Muscle of leg (tissue), 11 donors: ENCODE measurements around the gene POLR2I. TPM values are rescaled to one million over a fixed set of nuclear protein-coding genes. Genes with fewer than 3 reads are reported as not detected.

Experiments used
- DNase-seq: peaks from one replicate; pipeline ENCODE4 v3.0.0; 2013
- H3K27ac ChIP-seq: one replicate; pipeline ENCODE4 v1.5.1; 2013; ENCODE audit warnings: mild to moderate bottlenecking, low read length, control low read depth
- H3K27me3 ChIP-seq: one replicate; pipeline ENCODE4 v1.6.1; 2013; ENCODE audit warnings: low read length; ENCODE audit not compliant: control insufficient read depth, insufficient read depth
- H3K36me3 ChIP-seq: one replicate; pipeline ENCODE4 v1.6.1; 2013; ENCODE audit warnings: low read length; ENCODE audit not compliant: control insufficient read depth, insufficient read depth
- H3K4me1 ChIP-seq: one replicate; pipeline ENCODE4 v1.6.1; 2013; ENCODE audit warnings: low read length; ENCODE audit not compliant: control insufficient read depth, insufficient read depth
- H3K4me3 ChIP-seq: one replicate; pipeline ENCODE4 v1.5.1; 2013; ENCODE audit warnings: low read length, control low read depth
- H3K9me3 ChIP-seq: replicated peaks from 2 replicates; pipeline ENCODE4 v1.6.1; 2013; ENCODE audit warnings: low read depth, low read length; ENCODE audit not compliant: control insufficient read depth
- WGBS: methylation state at CpG from one replicate; pipeline ENCODE4 v1.1.5; 2013; ENCODE audit warnings: missing lambda C conversion rate; ENCODE audit not compliant: insufficient coverage; 5-methylcytosine and 5-hydroxymethylcytosine counted together
- polyA plus RNA-seq, 8 donors: library from polyadenylated mRNA; unstranded; fragments of 120-200 nt; gene quantifications; one replicate each; pipeline versions ENCODE4 v1.2.1 to v1.2.3, GENCODE V29; 2013; ENCODE audit warnings: inconsistent platforms in 1 of 8, low replicate concordance in 1 of 8; ENCODE audit not compliant: insufficient read length in 8 of 8, insufficient read depth in 1 of 8
- total RNA-seq: library from RNA; stranded (reverse); fragments of 120-200 nt; gene quantifications from one replicate; pipeline ENCODE4 v1.2.4, GENCODE V29; 2013

POLR2I gene
- total and polyA plus RNA-seq, 9 donors = 37.1 to 70.2 (median 46.9) TPM

- Histone ChIP-seq H3K4me3 (peak overlapping the region; percentile 89), H3K36me3 (peaks cover 50% of the 10 kb centered on the region), H3K4me1 (peaks cover 27% of the 10 kb centered on the region), H3K9me3 (no peaks in the 10 kb centered on the region), H3K27me3 (no peaks in the 10 kb centered on the region), H3K27ac (peak overlapping the region; percentile 100)
- WGBS = 68% methylated on average over 4 of the region's 5 CpGs
- DNase-seq = no peak
Measured at GRCh38 chr19:36150586-36150985, 35.9 kb upstream of the POLR2I start.

DNA sequence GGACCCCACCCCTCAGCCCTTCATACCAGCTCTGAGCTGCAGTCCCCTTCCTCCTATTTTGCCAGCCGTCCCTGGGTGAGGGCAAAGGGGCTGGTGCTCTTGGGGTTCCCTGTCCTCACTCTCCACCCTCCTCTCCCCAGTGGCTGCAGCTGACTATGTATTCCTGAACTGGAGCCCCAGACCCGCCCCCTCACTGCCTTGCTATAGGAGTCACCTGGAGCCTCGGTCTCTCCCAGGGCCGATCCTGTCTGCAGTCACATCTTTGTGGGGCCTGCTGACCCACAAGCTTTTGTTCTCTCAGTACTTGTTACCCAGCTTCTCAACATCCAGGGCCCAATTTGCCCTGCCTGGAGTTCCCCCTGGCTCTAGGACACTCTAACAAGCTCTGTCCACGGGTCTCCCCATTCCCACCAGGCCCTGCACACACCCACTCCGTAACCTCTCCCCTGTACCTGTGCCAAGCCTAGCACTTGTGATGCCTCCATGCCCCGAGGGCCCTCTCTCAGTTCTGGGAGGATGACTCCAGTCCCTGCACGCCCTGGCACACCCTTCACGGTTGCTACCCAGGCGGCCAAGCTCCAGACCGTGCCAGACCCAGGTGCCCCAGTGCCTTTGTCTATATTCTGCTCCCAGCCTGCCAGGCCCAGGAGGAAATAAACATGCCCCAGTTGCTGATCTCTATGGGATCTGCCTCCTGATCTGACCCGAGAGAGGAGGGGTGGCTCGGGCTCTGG lies 35.2 kb upstream of the POLR2I start:
- no peak overlapping the region for H3K27ac ChIP-seq
- no peak overlapping the region for H3K4me3 ChIP-seq
- no peak for DNase-seq
- 67% methylated on average over 13 of the region's 13 CpGs for WGBS
- peaks cover 56% of the 10 kb centered on the region for H3K36me3 ChIP-seq
- no peaks in the 10 kb centered on the region for H3K27me3 ChIP-seq
- peaks cover 27% of the 10 kb centered on the region for H3K4me1 ChIP-seq
- H3K9me3 ChIP-seq = no peaks in the 10 kb centered on the region

GRCh38 chr19:36144624-36145023 lies 29.9 kb upstream of the POLR2I start:
- WGBS = 100% methylated on average over 1 of the region's 6 CpGs
- no peak overlapping the region for H3K4me3 ChIP-seq
- no peak for DNase-seq
- peaks cover 9% of the 10 kb centered on the region for H3K4me1 ChIP-seq
- H3K36me3 ChIP-seq = peaks cover 69% of the 10 kb centered on the region
- no peaks in the 10 kb centered on the region for H3K27me3 ChIP-seq
- H3K27ac ChIP-seq = no peak overlapping the region
- no peaks in the 10 kb centered on the region for H3K9me3 ChIP-seq

- Histone ChIP-seq H3K36me3 (peaks cover 51% of the 10 kb centered on the region), H3K27ac (no peak overlapping the region), H3K9me3 (no peaks in the 10 kb centered on the region), H3K4me1 (peaks cover 13% of the 10 kb centered on the region), H3K4me3 (no peak overlapping the region), H3K27me3 (no peaks in the 10 kb centered on the region)
- 87% methylated on average over 9 of the region's 9 CpGs for WGBS
- DNase-seq = no peak
Measured at GRCh38 chr19:36142496-36142895, 27.8 kb upstream of the POLR2I start.

DNA sequence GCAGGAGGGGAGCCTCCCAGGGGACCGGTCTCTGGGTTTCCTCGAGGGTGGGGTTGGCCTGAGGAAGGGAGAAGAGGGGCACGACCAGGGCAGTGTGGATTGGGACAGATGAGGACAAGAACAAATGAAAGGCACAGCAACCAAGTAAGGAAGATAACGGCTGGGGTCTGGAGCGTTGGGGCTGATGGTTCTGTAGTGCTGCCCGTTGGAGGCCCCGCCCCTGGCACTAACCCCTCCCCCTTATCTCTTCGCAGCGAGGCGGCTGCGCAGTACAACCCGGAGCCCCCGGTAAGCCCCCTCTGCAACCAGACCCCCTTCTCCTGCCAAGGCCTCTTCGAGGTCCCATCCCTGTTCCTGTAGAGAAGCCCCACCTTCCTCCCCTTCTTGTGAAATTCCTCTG lies 27.4 kb upstream of the POLR2I start:
- 81% methylated on average over 5 of the region's 14 CpGs for WGBS
- Histone ChIP-seq H3K9me3 (no peaks in the 10 kb centered on the region), H3K36me3 (peaks cover 48% of the 10 kb centered on the region)

DNA sequence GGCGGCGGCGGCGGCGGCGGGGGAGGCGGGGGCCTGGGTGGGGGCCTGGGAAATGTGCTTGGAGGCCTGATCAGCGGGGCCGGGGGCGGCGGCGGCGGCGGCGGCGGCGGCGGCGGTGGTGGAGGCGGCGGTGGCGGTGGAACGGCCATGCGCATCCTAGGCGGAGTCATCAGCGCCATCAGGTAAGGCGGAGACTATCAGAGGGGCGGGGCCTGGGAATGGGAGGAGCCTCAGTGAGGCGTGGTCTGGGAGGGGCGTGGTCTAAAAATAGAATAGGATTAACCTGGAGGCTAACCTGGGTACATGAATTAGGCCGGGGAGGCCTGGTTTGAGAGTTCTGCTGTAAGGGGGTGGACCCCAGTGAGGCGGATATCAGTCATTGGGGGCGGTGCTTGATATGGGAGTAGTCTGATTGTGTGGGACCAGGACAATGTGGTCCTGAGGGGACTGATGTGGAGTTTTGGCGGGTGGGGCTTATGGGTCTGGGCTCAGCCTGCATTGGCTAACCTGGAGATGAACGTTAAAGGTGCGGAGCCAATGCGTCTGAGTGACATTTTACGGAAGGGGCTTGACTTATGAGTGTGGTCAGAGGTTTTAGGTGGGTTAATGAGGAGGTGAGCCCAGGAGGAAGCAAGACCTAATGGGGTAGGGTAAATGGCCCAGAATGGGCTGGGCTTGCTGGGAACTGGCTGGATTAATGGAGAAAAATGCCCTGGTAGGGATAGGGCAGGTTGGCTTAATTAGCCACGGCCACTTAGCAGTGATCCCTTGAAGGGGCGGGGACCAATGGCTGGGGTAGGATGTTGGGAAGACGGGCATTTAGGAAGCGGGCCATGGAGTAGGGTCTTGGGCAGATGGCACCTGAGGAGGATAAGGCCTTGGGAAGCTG lies 26.6 kb upstream of the POLR2I start:
- Histone ChIP-seq H3K9me3 (no peaks in the 10 kb centered on the region), H3K4me3 (peak overlapping the region; percentile 92), H3K27me3 (no peaks in the 10 kb centered on the region), H3K27ac (peak overlapping the region; percentile 97), H3K4me1 (peaks cover 19% of the 10 kb centered on the region), H3K36me3 (peaks cover 41% of the 10 kb centered on the region)
- WGBS = 28% methylated on average over 28 of the region's 42 CpGs
- peak; percentile 84 for DNase-seq

More for the DNA sequence above, 27.4 kb upstream of the POLR2I start:
- DNase-seq = no peak
- Histone ChIP-seq H3K27ac (no peak overlapping the region), H3K4me3 (no peak overlapping the region), H3K27me3 (no peaks in the 10 kb centered on the region), H3K4me1 (peaks cover 14% of the 10 kb centered on the region)

GRCh38 chr19:36140304-36141038 lies 25.8 kb upstream of the POLR2I start:
- Histone ChIP-seq H3K36me3 (peaks cover 33% of the 10 kb centered on the region), H3K4me1 (peaks cover 19% of the 10 kb centered on the region), H3K27me3 (no peaks in the 10 kb centered on the region), H3K4me3 (peak overlapping the region; percentile 92), H3K27ac (peak overlapping the region; percentile 97), H3K9me3 (no peaks in the 10 kb centered on the region)
- 2% methylated on average over 20 of the region's 31 CpGs for WGBS
- DNase-seq = peak; percentile 85

- Histone ChIP-seq H3K27me3 (no peaks in the 10 kb centered on the region), H3K4me3 (peak within 1 kb of the TSS; percentile 92), H3K36me3 (peaks cover 27% of the 10 kb centered on the region), H3K9me3 (no peaks in the 10 kb centered on the region), H3K4me1 (peaks cover 19% of the 10 kb centered on the region), H3K27ac (peak within 1 kb of the TSS; percentile 97)
- peak; percentile 99 for DNase-seq
- WGBS = under 1% methylated on average over 71 of the region's 75 CpGs
Measured at GRCh38 chr19:36139473-36140303, 25.0 kb upstream of the POLR2I start, which contains the start of gene CAPNS1. Gene CAPNS1 (plus strand): TSS chr19:36140066. CDS start chr19:36141012, 946 bp downstream.

- peak overlapping the region; percentile 97 for H3K27ac ChIP-seq
- WGBS = 9% methylated on average over 1 of the region's 7 CpGs
- DNase-seq = no peak
- H3K9me3 ChIP-seq = no peaks in the 10 kb centered on the region
- peaks cover 19% of the 10 kb centered on the region for H3K4me1 ChIP-seq
- H3K36me3 ChIP-seq = peaks cover 21% of the 10 kb centered on the region
- H3K4me3 ChIP-seq = peak overlapping the region; percentile 92
- no peaks in the 10 kb centered on the region for H3K27me3 ChIP-seq
Measured at GRCh38 chr19:36139120-36139472, 24.4 kb upstream of the POLR2I start.
